Body of pancreas (tissue), 4 donors: ENCODE data around the gene ADPRS. TPM values are rescaled to one million over a fixed set of nuclear protein-coding genes. Genes with fewer than 3 reads are reported as not detected.

Experiments
- ATAC-seq: fragments of 150-250 bp; one replicate; pipeline ENCODE4 v1.9.1; 2016
- DNase-seq, 4 donors: peaks; one replicate each; pipeline ENCODE4 v3.0.0-alpha.2; 2019
- H3K27ac ChIP-seq, 4 donors: fragments of 200-600 bp; sonication (generic); 1 replicate in 3 of 4; 2 replicates in 1 of 4; pipeline versions ENCODE4 v1.5.1 to v1.6.1; 2016 to 2019; ENCODE audit warnings: mild to moderate bottlenecking in 1 of 4, mixed read lengths in 1 of 4, moderate library complexity in 1 of 4
- H3K27me3 ChIP-seq, 2 donors: fragments of 200-600 bp; sonication (generic); one replicate each; pipeline ENCODE4 v1.6.0; 2016; ENCODE audit warnings: mild to moderate bottlenecking in 1 of 2
- H3K36me3 ChIP-seq, 2 donors: fragments of 200-600 bp; sonication (generic); replicated peaks in 1 of 2; 2 replicates each; pipeline ENCODE4 v1.5.1; 2016; ENCODE audit warnings: low read depth in 2 of 2; ENCODE audit not compliant: insufficient read depth in 1 of 2
- H3K4me1 ChIP-seq: fragments of 200-600 bp; sonication (generic); one replicate; pipeline ENCODE4 v1.6.0; 2016
- H3K4me3 ChIP-seq, 2 donors: fragments of 200-600 bp; sonication (generic); 1 replicate in 1 of 2; 2 replicates in 1 of 2; pipeline ENCODE4 v1.5.1; 2016 to 2019
- H3K9me3 ChIP-seq, 3 donors: fragments of 200-600 bp; sonication (generic); 1 replicate in 2 of 3; 2 replicates in 1 of 3; pipeline ENCODE4 v1.5.1; 2016
- CTCF ChIP-seq, 7 experiments: fragments of 450-650 bp in 4 of 7; fragments of 200-600 bp in 3 of 7; sonication (generic) in 3 of 7; IDR thresholded peaks; one replicate each; pipeline ENCODE4 v1.5.1; 2016 to 2019; ENCODE audit warnings: antibody characterized with exemption in 7 of 7
- POLR2A ChIP-seq, 3 donors: fragments of 450-650 bp; IDR thresholded peaks; one replicate each; pipeline ENCODE4 v1.6.1; 2016; ENCODE audit warnings: antibody characterized with exemption in 3 of 3, mild to moderate bottlenecking in 2 of 3
- WGBS, 2 donors: methylation state at CpG; one replicate each; pipeline ENCODE4 v1.1.5; 2017; 5-methylcytosine and 5-hydroxymethylcytosine counted together
- intact Hi-C: fragments of 100-400 bp; cut with DNase I; formaldehyde crosslinking; loops from one replicate; pipeline ENCODE4 v1.15.1; 2023
- total RNA-seq, 2 donors: library from RNA; depleted of rRNA; stranded (reverse); fragments of >200 nt; gene quantifications; one replicate each; pipeline ENCODE4 v1.1.0, GENCODE V29; 2016

The ADPRS gene
- total RNA-seq, 2 donors from 2014 or later = 16.2 to 25.2 TPM

- WGBS, 2 donors = 60 to 67% methylated on average over 1 of the region's 1 CpG
These were observed 47.8 kb downstream of the ADPRS start for GRCh38 chr1:36136535-36136934.

GRCh38 chr1:36137226-36137625, 48.5 kb downstream of the ADPRS start:
- H3K36me3 ChIP-seq = peaks cover 0 to 21% of the 10 kb centered on the region in 2 donors
- intact Hi-C loops = no loop called here
- TF ChIP-seq POLR2A (IDR thresholded peaks at IDR 0.05) (no peak), CTCF (IDR thresholded peaks at IDR 0.05) (no peak)
- WGBS, 2 donors = 73 to 74% methylated on average over 5 of the region's 5 CpGs
- no peaks in the 10 kb centered on the region for H3K9me3 ChIP-seq
- ATAC-seq (no peak), DNase-seq (no peak)
- no peaks in the 10 kb centered on the region for H3K27me3 ChIP-seq
- H3K27ac ChIP-seq = no peak overlapping the region
- H3K4me3 ChIP-seq = no peak overlapping the region
- peaks cover 44% of the 10 kb centered on the region for H3K4me1 ChIP-seq

More at GRCh38 chr1:36136535-36136934, 47.8 kb downstream of the ADPRS start:
- peaks cover 0 to 21% of the 10 kb centered on the region in 2 donors for H3K36me3 ChIP-seq
- TF ChIP-seq POLR2A (IDR thresholded peaks at IDR 0.05) (no peak), CTCF (IDR thresholded peaks at IDR 0.05) (no peak)
- no peaks in the 10 kb centered on the region for H3K9me3 ChIP-seq
- H3K4me3 ChIP-seq = no peak overlapping the region
- intact Hi-C loops = no loop called here
- ATAC-seq (no peak), DNase-seq (no peak)
- peaks cover 37% of the 10 kb centered on the region for H3K4me1 ChIP-seq
- peak overlapping the region in 1 of 4 donors; percentile 22 for H3K27ac ChIP-seq
- H3K27me3 ChIP-seq = no peaks in the 10 kb centered on the region

- no peak overlapping the region for H3K4me3 ChIP-seq
- no peak overlapping the region for H3K27ac ChIP-seq
- intact Hi-C loops = no loop called here
- peaks cover 48% of the 10 kb centered on the region for H3K4me1 ChIP-seq
- H3K36me3 ChIP-seq = peaks cover 0 to 21% of the 10 kb centered on the region in 2 donors
- 81 to 89% methylated on average over 3 of the region's 3 CpGs for WGBS, 2 donors
- TF ChIP-seq POLR2A (IDR thresholded peaks at IDR 0.05) = no peak
- TF ChIP-seq CTCF (IDR thresholded peaks at IDR 0.05) = no peak
- ATAC-seq = no peak
- no peak for DNase-seq
- no peaks in the 10 kb centered on the region for H3K27me3 ChIP-seq
- H3K9me3 ChIP-seq = no peaks in the 10 kb centered on the region
These were observed 49.1 kb downstream of the ADPRS start for GRCh38 chr1:36137776-36138175.

- peaks cover 33% of the 10 kb centered on the region for H3K4me1 ChIP-seq
- H3K4me3 ChIP-seq = no peak overlapping the region
- H3K27ac ChIP-seq = no peak overlapping the region
- no peak for DNase-seq
- H3K27me3 ChIP-seq = no peaks in the 10 kb centered on the region
- H3K36me3 ChIP-seq = peaks cover 0 to 21% of the 10 kb centered on the region in 2 donors
- ATAC-seq = no peak
- H3K9me3 ChIP-seq = no peaks in the 10 kb centered on the region
- 46 to 65% methylated on average over 5 of the region's 5 CpGs for WGBS, 2 donors
- intact Hi-C loops = no loop called here
- TF ChIP-seq CTCF (IDR thresholded peaks at IDR 0.05) (no peak), POLR2A (IDR thresholded peaks at IDR 0.05) (no peak)
These were observed 50.8 kb downstream of the ADPRS start for GRCh38 chr1:36139521-36139920.

- DNase-seq = no peak
- H3K27me3 ChIP-seq = no peaks in the 10 kb centered on the region
- no peaks in the 10 kb centered on the region for H3K9me3 ChIP-seq
- H3K4me3 ChIP-seq = no peak overlapping the region
- peaks cover 24% of the 10 kb centered on the region for H3K4me1 ChIP-seq
- intact Hi-C loops = loop anchor here (10.0 kb wide), 1 partner anchor 47 kb away; no protein-coding TSS in a partner anchor
- 0 to 7% methylated on average over 1 of the region's 1 CpG for WGBS, 2 donors
- peak overlapping the region in 1 of 4 donors; percentile 26 for H3K27ac ChIP-seq
- peaks cover 0 to 15% of the 10 kb centered on the region in 2 donors for H3K36me3 ChIP-seq
- TF ChIP-seq CTCF (IDR thresholded peaks at IDR 0.05) (no peak), POLR2A (IDR thresholded peaks at IDR 0.05) (no peak)
- ATAC-seq = peak; percentile 55
These were observed 53.4 kb downstream of the ADPRS start for GRCh38 chr1:36142121-36142520.
